SK-N-SH treated with all-trans-retinoic acid at 6 μM for 48 hours (cell line): Measurements from ENCODE around the gene SLC44A2.

Experiments
- ARNTL ChIP-seq: fragments of 450-650 bp; formaldehyde crosslinking; IDR thresholded peaks from 2 replicates; pipeline ENCODE4 v1.5.0; 2020; ENCODE audit warnings: low read depth, mild to moderate bottlenecking, moderate library complexity, borderline replicate concordance
- OSR1 ChIP-seq: fragments of 250-450 bp; sonication (Bioruptor Pico); IDR thresholded peaks from 2 replicates; pipeline ENCODE4 v1.8.0; 2022; ENCODE audit warnings: moderate library complexity, mild to moderate bottlenecking, inconsistent platforms
- PATZ1 ChIP-seq: fragments of 250-450 bp; sonication (Bioruptor Pico); IDR thresholded peaks from 2 replicates; pipeline ENCODE4 v1.8.0; 2020; ENCODE audit warnings: mild to moderate bottlenecking, moderate library complexity, borderline replicate concordance
- SNAI2 ChIP-seq: fragments of 250-450 bp; sonication (Bioruptor Pico); IDR thresholded peaks from 2 replicates; pipeline ENCODE4 v1.5.0; 2020; ENCODE audit warnings: mild to moderate bottlenecking, moderate library complexity
- TOX ChIP-seq: fragments of 250-450 bp; sonication (Bioruptor Pico); IDR thresholded peaks from 2 replicates; pipeline ENCODE4 v1.8.0; 2021; ENCODE audit warnings: mild to moderate bottlenecking, moderate library complexity, borderline replicate concordance
- ZFP3 ChIP-seq: fragments of 250-450 bp; sonication (Bioruptor Pico); IDR thresholded peaks from 2 replicates; pipeline ENCODE4 v1.5.0; 2020; ENCODE audit warnings: mild to moderate bottlenecking, moderate library complexity
- ZNF565 ChIP-seq: fragments of 450-650 bp; formaldehyde crosslinking; conservative IDR thresholded peaks from 2 replicates; pipeline ENCODE4 v1.5.0; 2020; ENCODE audit warnings: low read depth, mild to moderate bottlenecking, moderate library complexity
- ZNF8 ChIP-seq: fragments of 450-650 bp; formaldehyde crosslinking; IDR thresholded peaks from 2 replicates; pipeline ENCODE4 v1.5.0; 2020; ENCODE audit warnings: mild to moderate bottlenecking, moderate library complexity
- TF ChIP-seq, protein P1 (sequence below): fragments of 250-450 bp; sonication (Bioruptor Pico); IDR thresholded peaks from 2 replicates; pipeline ENCODE4 v1.5.1; 2020; ENCODE audit warnings: low read depth, mild to moderate bottlenecking, moderate library complexity

DNA sequence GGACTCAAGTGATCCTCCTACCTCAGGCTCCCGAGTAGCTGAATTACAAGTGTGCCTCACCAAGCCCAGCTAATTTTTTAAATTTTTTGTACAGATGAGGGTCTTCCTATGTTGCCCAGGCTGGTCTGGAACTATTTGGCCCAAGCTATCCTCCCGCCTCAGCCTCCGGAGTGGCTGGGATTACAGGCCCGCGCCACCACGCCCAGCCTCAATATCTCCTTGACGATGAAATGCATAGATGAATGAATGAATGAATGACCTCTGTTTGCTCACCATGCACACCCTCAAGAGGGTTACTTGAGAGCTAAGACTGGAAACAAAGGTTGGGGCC lies 23.4 kb upstream of the SLC44A2 start:
- TF ChIP-seq ZFP3 (CRISPR knock-in tag) (no peak), SNAI2 (no peak), TOX (no peak), ZNF565 (no peak), PATZ1 (CRISPR knock-in tag) (no peak), ZNF8 (CRISPR knock-in tag) (no peak), OSR1 (CRISPR knock-in tag) (no peak), ARNTL (CRISPR knock-in tag) (no peak)
- TF ChIP-seq, protein P1, sequence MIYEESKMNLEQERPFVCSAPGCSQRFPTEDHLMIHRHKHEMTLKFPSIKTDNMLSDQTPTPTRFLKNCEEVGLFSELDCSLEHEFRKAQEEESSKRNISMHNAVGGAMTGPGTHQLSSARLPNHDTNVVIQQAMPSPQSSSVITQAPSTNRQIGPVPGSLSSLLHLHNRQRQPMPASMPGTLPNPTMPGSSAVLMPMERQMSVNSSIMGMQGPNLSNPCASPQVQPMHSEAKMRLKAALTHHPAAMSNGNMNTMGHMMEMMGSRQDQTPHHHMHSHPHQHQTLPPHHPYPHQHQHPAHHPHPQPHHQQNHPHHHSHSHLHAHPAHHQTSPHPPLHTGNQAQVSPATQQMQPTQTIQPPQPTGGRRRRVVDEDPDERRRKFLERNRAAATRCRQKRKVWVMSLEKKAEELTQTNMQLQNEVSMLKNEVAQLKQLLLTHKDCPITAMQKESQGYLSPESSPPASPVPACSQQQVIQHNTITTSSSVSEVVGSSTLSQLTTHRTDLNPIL (CRISPR knock-in tag) = no peak
